ENCODE data around the gene LYVE1. TPM values are rescaled to one million over a fixed set of nuclear protein-coding genes. Genes with fewer than 3 reads are reported as not detected.
"Not testable (repeated sequence)": the region's sequence is repeated elsewhere in the genome, so short reads cannot be mapped to it uniquely, and the experiment has no call there.

LYVE1 gene, protein sequence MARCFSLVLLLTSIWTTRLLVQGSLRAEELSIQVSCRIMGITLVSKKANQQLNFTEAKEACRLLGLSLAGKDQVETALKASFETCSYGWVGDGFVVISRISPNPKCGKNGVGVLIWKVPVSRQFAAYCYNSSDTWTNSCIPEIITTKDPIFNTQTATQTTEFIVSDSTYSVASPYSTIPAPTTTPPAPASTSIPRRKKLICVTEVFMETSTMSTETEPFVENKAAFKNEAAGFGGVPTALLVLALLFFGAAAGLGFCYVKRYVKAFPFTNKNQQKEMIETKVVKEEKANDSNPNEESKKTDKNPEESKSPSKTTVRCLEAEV
- 25.6 TPM for total RNA-seq

DNA sequence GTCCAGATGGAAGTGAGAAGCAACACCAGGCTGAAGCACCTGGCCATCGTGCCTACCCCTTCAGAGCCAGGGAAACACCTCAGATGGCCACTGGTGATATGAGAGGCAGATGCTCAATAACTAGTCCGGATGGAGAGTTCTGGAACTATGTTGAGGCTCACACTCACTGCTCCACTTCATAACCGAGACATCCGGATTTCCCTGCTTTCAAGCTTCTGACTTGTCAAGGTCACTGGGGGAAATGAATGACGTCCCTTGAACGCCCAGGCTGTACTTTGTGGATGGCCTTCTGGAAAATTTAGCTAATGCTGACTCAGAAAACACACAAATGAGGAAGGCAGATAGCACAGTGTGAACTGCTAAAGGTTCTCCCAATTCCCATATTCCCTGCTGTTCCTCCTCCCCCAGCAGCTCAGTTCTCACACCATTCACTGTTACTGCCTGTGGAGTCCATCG lies at the start of gene LYVE1:
Gene LYVE1, minus strand, starts transcription at position 180 of the 456 bp plus-strand sequence. Its CDS starts 133 bp downstream, at position 47.
- DNase-seq (ENCODE audit: low spot score) (no peak), ATAC-seq (peak; percentile 79)

DNA sequence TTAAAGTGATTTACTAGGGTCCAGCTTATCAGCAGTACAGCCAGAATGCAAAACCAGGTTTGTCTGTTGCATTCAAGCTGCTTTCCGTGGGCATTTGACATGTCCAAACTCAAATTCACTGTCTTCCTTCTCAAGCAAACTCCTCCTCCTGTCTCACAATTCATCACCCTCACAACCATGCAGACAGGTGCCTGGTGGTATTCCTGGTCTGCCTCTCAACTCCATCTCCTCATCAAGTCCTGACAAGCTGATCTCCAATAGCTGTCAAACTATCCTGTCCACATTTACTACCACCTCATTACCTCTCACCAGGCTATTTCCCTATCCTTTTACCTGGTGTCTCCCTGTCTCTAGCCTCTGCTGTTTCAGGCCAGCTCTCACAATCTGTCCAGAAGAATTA lies 49.1 kb upstream of the LYVE1 start:
- DNase-seq (ENCODE audit: low spot score) = no peak
- no peak for ATAC-seq

DNA sequence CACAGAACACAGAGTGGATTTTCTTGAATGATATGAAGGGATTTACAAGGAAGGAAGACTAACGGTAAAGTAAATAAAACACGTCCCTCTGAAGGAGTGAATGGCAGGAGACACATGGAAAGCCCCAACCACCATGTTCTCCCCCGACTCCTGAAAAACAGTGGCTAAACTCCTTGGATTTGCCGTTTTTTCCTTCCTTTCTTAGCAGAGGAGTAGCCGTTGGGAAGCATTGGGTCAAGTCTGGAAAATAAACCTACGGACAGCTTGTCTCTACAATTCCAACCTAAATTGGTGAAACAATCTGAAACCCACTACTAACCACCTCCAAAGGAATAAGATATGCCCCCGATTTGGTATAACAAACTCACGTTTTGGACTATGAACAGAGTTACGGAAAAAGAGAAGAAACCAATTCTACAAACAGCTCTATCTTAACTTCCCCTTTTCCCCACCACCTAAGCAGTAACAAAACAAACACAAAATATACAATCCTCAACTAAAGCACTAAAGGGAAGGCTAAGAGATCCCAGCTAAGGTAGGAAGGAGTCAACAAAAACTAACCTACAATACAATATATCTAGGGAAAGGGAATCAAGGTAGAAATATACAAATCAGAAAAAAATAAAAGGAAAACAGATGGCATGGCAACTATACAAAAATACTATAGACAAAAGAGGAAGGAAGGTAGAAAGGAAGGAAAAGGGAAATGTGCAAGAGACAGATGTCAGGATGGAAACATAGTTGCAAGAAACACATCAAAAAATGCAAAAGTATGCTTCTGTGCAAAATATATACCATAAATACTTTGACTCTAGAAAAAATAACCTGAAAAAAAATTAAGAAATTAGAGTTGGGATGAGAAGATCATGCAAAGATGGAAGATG lies 43.8 kb upstream of the LYVE1 start:
- DNase-seq (ENCODE audit: low spot score) = no peak
- no peak for ATAC-seq

DNA sequence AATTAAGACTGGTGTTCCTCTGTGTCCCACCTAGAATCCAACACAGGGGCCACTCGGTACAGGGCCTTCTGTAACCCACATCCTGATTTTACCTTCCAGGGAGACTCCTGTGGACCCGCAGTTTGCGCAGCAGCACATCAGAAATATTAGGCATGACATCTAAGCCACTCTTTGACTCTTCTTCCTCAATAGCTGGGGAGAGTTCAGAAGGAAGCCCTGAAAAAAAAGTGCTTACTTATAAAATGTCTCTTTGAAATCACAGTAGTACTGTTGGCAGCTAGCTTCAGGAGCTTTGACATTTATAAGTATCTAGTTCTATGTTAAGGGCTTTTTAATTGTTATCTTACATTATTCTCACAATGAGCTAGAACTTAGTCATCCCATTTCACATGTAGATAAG lies 41.2 kb upstream of the LYVE1 start:
- ATAC-seq (no peak), DNase-seq (ENCODE audit: low spot score) (no peak)

DNA sequence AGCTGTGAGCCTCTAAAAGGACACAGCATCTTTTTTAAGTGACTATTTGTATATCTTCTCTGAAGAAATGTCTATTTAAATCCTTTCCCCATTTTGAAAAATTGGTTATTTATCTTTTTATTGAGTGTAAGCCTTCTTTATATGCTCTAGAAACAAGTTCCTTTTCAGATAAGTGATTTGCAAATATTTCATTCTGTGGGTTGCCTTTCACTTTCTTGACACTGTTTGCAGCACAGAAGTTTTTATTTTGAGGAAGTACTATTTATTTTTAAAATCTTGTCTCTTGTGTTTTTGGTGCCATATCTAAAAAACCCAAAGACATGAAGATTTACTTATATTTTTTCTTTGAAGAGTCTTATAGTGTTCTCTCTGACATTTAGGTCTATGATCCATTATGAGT lies 40.1 kb upstream of the LYVE1 start:
- no peak for DNase-seq (ENCODE audit: low spot score)
- ATAC-seq = no peak

DNA sequence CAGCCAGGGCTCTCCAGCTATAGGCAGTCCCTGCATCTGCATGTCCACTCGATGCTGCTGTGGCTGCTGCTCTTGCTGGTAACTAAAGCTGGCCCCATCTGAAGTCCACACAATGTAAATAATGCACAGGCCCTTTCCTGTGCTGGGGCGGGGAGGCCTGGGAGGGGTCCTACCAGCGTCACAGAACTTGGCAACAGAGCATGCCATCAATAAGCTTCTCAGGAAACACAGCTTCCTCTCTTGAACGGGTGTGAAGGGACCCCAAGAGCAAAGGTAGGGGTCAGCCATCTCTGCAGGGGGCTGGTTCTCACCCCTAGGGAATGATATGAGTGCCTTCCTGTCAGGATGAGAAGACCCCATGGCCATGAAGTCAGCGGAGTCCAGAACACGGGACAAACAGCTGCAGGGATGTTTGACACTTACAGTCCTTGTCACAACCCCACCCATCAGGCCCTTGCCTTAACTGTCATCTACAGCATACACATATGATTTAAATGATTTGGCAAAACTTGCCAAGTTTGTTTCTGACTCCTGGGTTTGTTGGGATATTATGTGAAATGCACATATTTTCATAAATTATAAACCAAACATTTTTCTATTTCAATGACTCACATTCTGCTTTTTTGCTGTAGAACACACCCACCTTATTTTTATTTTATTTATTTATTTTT lies 39.1 kb upstream of the LYVE1 start:
- ATAC-seq (peak; percentile 27), DNase-seq (ENCODE audit: low spot score) (no peak)

DNA sequence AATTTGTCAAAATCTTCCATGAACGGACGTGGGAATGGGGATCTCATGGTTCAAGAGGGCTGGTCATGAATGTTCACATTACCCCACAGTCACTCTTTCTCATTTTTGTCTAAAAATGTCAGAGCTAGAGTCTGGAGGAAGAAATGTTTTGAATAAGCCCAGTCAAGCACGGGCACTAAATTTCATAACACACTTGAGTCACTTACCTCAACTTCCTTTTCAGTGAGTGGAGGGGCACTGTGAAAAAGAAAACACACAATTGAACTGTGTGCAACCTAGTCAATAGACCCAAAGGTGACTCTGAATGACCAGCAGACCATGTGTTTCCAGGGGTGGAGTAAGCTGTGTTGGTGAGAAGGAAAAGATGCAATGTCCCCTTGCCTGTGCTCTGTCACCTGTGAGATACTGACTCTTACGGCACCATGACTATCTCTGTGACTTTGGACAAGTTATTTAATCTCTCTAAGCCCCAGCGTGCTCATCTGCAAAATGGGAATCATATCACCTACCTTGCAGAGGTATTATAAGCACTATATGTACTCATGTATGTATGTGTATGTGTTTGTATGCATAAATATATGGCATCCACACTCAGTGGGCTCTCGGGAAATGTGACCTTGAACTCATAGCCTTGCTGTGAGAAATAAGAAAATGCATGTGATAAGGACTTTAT lies 38.2 kb upstream of the LYVE1 start:
- no peak for DNase-seq (ENCODE audit: low spot score)
- ATAC-seq = no peak

DNA sequence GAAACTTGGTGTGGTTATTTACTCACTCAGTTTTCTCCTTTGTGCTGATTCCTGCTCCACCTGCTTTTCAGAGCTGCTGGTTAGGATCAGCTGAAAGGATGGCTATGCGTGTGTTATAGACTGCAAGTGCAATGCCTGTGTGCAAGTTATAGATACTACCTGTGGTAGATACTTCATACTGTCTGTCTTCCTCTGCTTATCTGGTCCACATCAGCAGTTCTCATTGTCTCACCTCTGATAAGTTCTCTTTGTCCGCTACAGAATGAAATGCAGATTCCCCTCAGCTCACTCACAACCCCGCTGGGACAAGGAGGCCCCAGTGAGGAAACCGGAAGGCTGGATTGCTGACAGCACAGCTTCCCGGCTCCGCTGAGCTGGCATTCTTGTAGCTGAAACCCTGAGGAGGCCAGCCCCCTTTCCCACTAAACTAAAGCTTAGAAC lies 37.5 kb upstream of the LYVE1 start:
- peak; percentile 64 for ATAC-seq
- no peak for DNase-seq (ENCODE audit: low spot score)

DNA sequence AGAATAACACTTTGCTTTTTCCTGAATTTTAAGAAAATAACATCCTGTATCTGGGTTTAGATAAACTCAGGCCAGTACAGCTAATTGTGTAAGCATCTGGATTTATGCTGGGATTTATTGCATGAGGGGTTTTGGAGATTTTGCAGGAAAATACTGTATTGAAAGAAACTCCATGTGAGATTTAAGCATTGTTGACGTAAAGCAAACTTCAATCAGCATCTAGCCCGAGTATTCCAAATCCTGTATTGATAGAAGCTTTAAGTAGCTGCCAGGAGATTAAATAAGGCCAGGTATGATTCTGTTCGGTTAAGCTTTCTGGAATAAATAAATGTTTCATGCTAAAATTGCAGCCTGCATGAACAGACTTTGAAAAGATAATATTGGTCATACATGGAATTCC lies 36.3 kb upstream of the LYVE1 start:
- DNase-seq (ENCODE audit: low spot score) (no peak), ATAC-seq (no peak)

DNA sequence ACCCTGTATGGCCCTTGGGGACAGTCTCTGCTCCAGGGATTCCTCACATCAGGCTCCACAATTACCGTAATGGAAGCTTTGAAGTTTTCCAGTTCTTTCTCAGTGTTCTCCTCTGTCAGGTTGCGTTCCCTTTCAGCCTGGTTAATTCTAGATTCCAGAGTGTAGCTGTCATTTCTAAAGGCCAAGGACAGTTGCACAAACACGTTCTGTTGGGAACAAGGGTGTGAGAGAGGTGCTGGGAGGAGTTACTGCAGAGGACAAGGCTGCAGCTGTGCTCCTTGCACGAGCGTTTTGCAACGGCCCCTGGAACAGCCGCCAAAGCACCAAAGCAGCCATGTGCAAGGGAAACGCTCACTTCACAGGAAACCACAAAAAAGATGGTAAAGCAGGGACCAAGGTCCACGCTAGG lies 35.9 kb upstream of the LYVE1 start:
- ATAC-seq (peak; percentile 28), DNase-seq (ENCODE audit: low spot score) (no peak)

DNA sequence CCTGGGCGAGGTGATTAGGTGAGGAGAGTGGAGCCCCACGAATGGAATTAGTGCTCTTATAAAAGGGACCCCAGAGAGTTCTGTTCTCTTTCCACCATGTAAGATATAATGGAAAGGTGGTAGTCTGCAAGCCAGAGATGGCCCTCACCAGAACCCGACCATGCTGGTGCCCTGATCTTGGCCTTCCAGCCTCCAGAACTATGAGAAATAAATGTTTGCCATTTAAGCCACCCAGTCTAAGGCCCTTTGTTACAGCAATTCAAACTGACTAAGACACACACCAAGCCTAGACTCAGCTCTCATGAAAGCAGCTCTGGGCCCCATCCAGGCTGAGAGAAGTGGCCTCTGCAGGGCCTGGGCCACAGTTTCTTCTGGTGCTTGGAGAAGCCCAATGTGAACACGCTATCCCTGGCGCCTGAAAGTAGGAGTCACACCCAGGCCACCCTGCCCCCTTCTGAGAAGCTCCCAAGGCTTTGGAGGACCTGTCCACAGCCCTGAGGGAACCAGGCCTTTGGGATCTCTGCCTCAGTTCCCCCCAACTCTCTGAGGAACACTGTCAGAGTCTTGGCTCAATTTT lies 35.3 kb upstream of the LYVE1 start:
- DNase-seq (ENCODE audit: low spot score) (no peak), ATAC-seq (no peak)

DNA sequence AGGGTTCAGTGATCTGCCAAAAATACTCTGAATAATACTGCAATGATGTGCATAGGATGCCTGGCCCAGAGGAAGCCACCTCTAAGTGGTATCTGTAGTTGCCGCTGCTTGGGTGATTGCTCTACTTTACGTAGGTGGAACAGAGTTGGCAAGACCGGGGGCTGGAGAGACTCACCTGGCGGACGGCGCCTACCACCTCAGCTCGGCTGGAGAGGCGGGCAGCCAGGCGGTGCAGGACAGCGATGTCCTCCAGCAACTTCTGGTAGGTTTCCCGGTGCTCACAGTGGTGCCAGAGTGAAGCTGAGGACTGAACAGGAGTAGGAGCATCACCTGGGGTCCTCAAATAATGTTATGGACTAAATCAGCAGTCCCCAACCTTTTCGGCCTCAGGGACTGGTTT lies 34.5 kb upstream of the LYVE1 start:
- ATAC-seq = no peak
- no peak for DNase-seq (ENCODE audit: low spot score)

DNA sequence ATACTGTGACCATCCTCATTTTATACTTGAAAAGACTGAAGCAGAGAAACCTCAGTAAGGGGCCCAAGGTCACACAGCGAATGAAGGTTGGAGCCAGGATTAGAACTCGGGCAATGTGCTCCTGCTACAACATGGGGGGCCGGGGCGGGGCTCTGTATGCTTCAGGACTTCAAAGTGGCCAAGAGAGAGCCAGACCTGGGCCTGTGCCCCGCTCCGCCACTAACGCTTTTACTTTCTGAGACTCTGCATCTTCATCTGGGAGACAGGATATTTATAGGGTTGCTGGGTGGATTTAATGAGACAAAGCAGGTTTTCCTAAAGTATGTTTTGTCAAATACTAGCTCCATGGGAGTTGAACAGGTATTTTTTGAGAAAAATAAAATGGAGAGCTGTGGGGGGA lies 33.9 kb upstream of the LYVE1 start:
- no peak for ATAC-seq
- DNase-seq (ENCODE audit: low spot score) = no peak

DNA sequence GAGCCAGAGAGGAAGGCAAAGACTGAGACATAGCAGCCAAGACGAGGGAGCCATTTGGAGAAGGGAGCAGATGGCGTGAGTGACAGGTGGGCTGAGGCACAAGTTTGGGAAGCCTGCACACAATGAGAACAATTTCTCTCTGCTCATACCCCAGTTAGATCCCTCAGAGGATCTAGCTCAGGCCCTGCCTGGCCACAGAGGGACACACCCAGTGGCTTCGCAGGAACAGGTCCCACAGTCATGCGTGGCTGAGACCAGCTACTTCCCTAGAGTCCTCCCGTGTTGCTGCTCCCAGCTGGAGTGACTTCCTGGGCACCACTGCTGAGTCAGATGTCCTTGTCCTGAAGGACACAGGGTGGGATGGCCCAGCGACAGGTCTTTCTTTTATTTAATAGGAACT lies 33.4 kb upstream of the LYVE1 start:
- ATAC-seq (peak; percentile 35), DNase-seq (ENCODE audit: low spot score) (no peak)

DNA sequence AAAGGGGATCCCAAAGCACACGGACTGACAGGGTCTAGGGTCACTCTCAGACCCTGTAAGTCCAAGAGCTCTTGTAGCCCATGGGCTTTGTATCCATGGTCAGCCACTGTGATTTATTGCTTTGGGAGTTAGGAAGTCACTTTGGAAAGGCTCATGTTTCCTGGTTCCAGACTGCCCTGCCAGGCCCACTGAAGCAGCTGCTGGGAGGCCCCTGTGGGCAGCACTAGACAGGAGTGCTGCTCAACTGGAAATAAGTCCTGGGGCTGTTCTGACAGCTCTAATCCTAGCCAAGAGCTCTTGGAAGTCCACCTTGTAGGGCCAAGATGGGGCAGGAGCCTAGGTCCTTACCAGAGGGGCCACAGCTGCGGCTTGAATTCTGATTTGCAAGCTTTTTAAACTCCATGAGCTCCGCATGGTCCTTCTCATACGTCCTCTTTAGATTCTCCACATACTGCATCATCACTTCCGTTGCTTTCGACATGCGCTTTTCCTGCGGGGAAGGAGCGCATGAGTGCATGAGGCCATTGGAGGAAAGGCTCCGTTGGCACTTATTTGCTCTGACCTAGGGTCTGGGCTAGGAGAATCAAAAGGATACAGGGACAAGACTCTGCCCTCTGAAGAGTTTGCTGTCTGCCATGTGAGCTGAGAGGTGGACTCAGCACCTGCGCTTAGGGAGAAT lies 32.2 kb upstream of the LYVE1 start:
- ATAC-seq (no peak), DNase-seq (ENCODE audit: low spot score) (no peak)

DNA sequence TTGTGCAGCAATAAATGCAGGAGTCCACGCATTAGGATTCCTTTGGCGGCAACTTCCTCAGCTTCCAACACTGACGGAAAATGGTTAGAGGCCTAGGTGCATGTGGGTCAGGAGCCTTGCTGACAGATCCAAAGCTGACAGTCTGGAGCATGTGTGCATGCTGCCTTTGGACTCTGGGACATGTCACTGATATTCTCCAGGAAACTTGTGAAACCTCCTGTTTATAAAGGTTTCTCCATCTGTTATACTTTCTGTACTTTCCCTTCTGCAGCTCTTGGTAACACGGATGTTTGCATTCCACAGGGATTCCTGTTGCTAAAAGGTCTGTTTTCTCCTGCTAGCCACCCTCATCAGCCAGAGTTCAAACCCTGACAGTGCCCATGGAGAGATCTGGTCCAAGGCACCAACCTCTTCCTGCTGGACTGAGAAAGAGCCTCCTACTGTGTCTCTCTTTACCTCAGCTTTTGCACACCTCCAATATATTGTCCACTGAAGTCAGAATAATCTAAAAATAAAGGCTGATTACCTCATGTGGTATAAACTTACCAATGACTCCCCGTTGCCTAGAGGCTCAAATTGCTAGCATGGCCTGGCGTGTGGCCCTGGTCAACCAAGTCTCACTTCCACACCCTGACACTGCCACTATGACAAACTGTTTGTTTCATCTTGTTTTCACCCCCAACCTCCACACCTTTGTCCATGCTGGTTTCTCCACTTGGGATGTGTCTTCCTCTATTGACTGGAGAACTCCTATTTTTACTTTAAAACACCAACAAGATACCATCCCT lies 31.1 kb upstream of the LYVE1 start:
- ATAC-seq (no peak), DNase-seq (ENCODE audit: low spot score) (no peak)

DNA sequence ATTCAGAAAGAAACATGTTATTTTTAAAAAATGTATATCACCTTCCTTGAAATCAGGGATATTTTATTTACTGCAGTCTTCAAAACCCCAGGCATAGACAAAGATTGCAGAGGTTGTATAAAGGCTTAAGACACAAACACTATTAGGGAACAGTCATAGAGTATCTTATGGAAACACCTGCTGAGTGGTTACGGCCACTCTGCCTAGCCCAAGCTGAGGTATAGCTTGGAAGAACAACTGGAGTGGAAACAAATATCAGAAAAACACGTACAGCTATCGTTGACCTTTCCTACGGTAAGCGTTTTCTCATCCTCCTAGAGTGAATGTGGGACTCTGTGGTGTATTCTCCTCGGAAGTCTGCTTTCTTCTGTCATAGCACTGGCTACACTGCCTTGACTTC lies 30.4 kb upstream of the LYVE1 start:
- no peak for ATAC-seq
- DNase-seq (ENCODE audit: low spot score) = no peak

DNA sequence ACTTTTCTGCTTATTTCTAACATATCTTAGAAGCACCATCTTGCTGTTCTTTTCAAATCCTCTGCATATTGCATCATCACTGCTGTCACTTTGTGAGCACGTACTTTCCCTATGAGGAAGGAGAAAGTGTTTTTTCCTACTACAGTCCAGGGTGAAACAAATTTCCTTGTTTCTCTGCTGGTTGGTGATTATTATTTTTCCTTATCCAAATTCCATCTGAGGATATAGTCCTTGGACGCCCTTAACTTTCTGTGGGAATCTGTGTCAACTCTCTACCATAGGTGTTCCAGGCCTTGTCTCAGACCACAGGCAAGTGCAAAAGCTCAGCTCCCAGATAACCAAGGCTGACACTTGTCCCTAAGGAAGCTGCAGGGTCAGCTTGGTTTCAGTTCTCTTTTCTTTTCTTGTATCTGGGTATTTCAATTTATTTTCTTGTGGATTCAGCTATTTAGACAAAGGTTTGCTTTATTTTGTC lies 29.4 kb upstream of the LYVE1 start:
- peak; percentile 42 for ATAC-seq

DNA sequence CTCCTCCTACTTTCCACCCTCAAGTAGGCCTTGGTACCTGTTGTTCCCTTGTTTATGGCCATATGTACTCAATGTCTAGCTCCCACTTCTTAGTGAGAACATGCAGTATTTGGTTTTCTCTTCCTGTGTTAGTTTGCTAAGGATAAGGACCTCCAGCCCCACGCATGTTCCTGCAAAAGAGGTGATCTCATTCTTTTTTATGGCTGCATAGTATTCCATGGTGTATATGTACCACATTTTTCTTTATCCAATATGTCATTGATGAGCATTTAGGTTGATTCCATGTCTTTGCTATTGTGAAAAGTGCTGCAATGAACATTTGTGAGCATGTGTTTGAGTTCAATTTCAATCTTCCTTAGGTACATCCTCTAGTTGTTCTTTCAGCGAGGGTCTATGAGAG lies 27.4 kb upstream of the LYVE1 start:
- not testable (repeated sequence) for ATAC-seq; DNase-seq (ENCODE audit: low spot score)

More for the DNA sequence above, 29.4 kb upstream of the LYVE1 start:
- no peak for DNase-seq (ENCODE audit: low spot score)
